ENCODE measurements around the gene TEX38. TPM values are rescaled to one million over a fixed set of nuclear protein-coding genes. Genes with fewer than 3 reads are reported as not detected.
"Not testable (repeated sequence)": the region's sequence is repeated elsewhere in the genome, so short reads cannot be mapped to it uniquely, and the experiment has no call there.

The TEX38 gene
- not detected for polyA plus RNA-seq (2013, experiment 1 of 2; ENCODE audit: insufficient read length)
- polyA plus RNA-seq (2013, experiment 2 of 2; ENCODE audit: insufficient read length), result not detected

DNA sequence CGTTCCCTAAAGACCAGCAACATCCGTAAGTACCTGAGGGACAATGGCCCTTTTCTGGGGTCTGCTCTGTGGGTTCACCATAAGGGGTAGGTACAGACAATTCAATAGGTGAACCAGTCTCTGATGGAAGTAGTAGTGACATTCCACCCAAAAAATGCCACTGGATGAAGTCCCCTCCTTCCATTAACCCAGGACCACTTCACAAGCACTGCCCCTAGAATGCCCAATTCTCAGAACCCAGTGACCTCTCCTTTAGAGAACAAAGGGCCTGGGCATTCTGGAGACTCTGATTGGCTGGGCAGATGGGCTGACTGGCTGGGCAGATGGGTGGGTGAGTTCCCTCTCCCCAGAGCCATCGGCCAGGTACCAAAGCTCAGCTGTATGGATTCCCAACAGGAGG, at the start of gene TEX38:
Gene TEX38, plus strand, starts transcription at position 301 of the 400 bp plus-strand sequence. Its CDS starts 81 bp downstream, at position 382.
- DNase-seq, result no peak

DNA sequence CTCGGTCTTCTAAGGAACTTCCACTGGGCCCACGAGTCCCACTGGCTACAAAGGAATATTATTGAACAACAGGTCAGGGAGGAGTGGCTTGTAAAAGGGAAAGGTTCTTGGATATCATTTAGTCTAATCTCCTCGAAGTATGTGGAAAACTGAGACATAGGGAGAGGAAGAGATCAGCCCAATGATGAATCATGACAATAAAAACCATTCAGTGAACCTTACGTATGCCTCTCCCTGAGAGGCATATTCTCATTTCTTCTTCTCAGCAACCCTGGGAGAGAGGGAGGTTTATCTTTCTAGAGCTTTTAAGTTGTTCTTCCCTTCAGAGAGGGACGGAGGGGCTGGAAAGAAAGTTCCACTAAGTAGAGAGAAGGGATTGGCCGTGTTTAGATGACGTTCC, 49.7 kb upstream of the TEX38 start:
- no peak for DNase-seq

DNA sequence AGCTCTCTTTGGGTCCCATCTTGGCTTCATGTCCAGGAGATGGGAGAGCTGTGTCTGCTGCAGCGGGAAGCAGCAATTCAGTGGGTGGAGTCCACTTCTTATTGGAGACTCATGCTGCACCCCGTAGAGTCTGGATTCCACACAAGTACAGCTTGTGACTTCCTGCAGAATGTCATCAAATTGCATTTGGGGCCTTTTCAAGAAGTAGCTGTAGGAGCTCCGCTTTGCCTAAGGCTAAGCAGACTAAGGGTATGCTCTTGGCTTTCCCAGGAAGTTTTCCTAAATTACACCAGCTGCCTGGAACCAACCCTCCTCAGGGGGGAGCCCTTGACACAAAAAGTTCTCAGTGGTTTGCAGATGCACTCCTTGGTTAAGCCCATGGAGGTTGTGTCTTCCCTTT, 49.3 kb upstream of the TEX38 start:
- no peak for DNase-seq

DNA sequence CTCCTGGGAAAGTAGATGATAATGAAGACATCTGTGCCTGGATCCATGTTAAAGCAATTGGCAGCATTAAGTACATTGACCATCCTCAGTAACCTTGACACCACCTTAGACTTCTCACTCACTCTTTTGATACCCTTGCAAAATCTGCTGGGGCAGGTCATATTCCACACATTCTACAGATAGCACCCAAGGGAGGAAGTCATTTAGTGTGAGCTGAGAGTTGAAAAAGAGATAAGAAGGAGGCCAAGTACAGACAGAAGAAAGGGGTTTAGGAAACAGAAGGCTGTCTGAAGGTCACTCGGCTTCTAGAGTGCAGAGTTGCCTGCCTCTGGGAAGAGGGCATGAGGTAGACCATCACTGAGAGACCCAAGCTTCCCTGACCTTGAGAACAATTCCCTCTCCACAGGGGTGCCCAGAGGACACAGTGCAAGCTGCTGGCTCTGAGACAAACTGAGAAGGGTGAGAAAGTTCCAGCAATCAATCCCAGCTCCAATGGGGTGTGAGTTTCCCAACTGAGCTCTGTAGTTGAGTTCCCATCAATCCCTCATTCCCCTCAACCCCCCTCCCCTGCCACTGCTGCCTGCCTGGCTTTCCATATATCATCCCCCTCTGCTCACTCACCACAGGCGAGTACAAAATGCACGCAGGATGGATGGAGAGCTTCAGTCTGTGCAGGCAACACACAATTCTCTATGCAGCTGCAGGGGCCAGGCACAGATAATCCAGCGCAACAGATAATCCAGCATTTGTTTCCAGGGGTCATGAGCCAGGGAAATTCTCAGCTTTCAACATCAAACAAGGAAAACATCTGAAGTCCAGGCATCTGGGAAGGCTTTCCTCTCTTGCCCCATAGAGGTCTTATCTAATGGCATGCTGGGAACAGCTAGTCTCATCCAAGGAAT, 47.7 kb upstream of the TEX38 start:
- DNase-seq, result no peak

DNA sequence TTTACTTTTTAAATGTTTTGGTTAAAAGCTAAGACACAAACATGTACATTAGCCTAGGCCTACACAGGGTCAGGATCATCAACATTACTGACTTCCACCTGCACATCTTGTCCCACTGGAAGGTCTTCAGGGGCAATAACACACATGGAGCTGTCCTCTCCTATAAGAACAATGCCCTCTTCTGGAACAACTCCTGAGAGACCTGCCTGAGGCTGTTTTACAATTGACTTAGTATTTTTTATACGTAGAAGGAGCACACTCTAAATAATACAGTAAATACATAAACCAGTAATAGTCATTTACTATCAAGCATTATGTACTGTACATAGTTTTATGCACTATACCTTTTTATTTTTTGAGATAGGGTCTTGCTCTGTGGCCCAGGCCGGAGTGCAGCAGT, 40.9 kb upstream of the TEX38 start:
- no peak for DNase-seq

GRCh38 chr1:46635205-46635604, 36.4 kb upstream of the TEX38 start:
- DNase-seq, result no peak

DNA sequence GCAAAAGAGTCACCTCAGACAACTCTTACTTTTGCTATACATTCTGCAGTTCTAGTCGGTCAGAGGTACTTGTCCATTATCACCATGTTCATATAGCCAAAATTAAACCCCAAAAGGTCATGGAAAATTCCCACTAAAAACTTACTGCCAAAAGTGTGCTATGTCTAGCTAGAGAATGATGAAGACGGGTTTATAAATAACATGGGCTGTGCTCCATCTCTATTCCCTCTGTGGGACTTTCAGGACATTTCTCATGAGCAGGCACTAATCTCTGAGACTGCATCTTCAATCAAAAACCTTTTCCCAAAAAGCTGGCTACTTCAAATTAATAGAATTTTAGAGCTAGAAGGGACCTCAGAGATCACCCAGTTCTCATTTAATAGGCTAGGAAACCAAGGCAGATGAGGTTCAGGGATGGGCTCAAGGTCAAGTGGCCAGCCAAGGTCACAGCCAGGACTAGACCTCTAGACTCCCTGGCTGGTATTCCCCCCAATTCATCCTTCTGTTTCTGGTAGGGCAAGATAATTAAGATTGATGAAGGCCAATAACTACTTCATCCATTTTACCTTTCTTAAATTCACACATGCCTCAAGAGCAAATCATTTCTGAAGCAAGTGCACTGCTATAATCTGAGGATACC, 34.1 kb upstream of the TEX38 start:
- DNase-seq, result no peak

DNA sequence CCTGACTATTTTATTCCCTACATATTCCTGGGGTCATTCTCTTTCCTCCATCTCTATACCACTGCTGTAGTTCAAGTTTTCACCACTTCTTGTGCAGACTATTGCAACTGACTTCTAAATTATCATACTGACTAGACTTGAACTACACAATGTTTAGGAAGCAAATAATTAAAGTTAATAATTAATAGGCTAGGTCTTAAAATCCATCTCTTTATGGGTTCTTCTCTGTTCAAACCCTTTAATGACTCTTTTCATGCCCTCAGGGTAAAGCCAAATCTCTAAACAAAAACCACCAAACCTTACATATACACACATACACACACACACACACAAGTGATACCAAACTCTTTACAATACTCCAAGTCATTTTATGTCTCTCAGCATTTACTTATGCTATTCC, 32.7 kb upstream of the TEX38 start:
- no peak for DNase-seq

GRCh38 chr1:46639547-46639946, 32.1 kb upstream of the TEX38 start:
- no peak for DNase-seq

DNA sequence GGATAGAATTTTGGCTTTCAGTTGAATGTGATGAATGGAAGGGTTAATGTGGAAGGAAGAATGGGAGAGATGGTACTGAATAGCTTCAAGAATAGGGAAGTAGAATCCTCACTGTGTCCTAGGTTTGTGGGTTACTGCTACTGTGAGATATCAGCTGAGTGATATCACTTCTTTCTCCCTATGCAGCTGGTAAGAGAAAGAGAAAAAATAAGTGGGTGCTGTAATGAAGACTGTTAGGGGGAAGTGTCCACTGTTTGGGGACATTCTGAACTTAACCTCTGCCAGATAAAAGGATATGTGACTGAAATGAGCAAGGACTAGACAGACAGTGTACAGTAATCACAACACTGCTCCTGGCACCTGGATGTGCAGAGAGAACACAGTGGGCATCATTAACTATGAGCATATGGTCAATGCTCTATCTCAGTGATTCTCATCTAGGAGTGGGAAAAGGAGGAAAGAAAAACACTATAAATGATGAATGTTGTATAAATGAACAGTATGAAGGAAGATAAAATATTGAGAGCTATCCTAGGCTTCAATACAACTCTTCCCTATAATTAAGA, 29.5 kb upstream of the TEX38 start:
- DNase-seq, result no peak

- peak; percentile 89 for DNase-seq
Observed at GRCh38 chr1:46643368-46643775, 28.3 kb upstream of the TEX38 start.

DNA sequence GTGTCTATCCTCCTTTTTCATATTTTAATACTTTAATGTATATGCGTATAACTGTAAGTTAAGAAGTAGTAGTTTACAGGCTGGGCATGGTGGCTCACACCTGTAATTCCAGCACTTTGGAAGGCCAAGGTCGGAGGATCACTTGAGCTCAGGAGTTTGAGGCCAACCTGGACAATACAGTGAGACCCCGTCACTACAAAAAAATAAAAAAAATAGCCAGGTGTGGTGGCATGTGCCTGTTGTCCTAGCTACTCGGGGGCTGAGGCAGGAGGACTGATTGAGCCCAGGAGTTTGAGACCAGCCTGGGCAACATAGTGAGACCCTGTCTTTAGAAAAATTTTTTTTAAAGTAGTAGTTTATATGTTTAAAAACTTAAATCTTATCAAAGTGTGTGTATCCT, 25.8 kb upstream of the TEX38 start:
- no peak for DNase-seq

DNA sequence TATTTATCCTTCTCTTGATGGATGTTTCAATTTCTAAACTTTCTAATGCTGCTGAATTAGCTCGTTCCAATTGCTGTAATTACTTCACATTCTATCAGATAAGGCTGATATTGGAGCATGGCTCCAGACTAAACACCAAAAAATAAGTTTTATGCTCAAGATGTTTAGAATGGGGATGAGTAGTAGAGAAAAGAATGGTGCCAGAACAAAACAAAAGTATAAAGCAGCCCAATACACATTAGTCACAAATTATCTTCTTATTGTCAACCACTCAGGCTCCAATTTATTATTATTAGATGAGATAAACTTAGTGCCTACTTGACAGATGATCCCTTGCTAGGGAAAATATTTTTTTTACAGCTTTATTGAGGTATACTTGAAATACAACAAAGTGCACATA, 25.3 kb upstream of the TEX38 start:
- no peak for DNase-seq

- peak; percentile 21 for DNase-seq
Observed at GRCh38 chr1:46646844-46647243, 24.8 kb upstream of the TEX38 start.

DNA sequence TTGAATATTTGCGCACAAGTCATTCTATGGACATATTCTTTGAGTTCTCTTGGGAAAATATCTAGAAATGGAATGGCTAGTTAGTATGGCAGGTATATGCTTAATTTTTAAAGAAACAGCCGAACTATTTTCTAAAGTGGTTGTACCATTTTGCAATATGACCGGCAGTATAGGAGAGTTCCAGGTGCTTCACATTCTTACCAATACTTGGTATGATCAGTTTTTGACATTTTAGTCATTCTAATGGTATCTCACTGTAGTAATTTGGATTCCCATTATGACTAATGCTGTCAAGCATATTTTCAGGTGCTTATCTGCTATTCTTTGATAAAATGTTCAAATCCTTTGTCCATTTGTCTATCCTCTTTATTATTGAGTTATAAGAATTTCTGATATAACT, 24.0 kb upstream of the TEX38 start:
- DNase-seq, result no peak

- no peak for DNase-seq
Observed at GRCh38 chr1:46649764-46650163, 21.9 kb upstream of the TEX38 start.

DNA sequence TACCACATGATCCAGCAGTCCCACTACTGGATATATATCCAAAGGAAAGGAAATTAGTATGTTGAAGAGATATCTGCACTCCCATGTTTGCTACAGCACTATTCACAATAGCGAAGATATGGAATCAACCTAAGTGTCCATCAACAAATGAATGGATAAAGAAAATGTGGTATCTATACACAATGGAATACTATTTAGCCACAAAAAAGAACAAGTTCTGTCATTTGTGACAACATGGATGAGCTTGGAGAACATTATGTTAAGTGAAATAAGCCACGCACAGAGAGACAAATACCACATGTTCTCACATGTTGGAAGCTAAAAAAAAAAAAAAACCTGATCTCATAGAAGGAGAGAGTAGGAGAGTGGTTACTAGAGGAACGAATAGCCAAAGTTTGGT, 21.2 kb upstream of the TEX38 start:
- no peak for DNase-seq

DNA sequence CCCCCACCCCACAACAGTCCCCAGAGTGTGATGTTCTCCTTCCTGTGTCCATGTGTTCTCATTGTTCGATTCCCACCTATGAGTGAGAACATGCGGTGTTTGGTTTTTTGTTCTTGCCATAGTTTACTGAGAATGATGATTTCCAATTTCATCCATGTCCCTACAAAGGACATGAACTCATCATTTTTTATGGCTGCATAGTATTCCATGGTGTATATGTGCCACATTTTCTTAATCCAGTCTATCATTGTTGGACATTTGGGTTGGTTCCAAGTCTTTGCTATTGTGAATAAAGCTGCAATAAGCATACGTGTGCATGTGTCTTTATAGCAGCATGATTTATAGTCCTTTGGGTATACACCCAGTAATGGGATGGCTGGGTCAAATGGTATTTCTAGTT, 20.5 kb upstream of the TEX38 start:
- not testable (repeated sequence) for DNase-seq

- no peak for DNase-seq
Observed at GRCh38 chr1:46652321-46653100, 19.1 kb upstream of the TEX38 start.

DNA sequence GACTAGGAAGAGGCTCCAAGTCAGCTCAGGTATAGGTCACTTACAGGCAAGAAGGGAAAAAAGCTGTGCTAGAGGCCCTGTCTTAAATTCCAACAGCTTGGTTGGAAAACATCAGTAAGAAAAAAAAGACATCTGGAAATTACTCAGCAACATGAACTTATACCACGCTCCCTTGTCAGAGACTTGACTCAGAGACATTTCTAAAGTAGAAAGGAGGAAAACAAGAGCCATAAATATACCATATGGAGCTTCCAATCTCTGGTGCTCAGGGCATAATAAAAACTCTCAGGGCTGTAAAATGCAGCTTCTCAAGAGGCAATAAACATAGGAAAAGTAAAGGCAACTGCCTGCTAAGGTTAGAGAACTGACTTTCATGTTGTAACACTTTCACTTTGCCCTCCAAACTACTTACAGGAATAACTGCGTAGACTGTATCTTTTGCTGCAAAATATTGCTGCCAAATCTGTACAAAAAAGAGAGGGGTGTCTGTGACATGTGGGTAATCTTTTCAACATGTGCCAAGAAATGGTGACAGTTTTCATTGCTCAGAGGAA, 18.2 kb upstream of the TEX38 start:
- DNase-seq, result peak; percentile 46

DNA sequence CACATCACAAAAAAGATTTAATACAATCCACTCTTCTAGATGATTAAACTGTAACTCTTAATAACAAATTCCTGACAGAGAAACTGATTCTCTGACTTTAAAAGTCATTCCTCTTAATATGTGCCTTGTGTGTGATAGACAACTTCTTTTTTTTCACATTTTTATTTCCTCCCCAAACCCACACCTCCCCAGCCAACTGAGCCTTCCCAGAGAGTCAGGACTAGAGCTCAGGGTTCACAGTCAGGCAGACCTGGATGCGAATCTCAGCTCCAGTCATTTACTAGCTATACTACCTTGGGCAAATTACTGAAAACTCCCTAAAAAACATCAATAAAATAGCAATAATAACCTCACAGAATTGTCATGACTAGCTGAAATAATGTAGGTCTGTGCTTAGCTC, 17.6 kb upstream of the TEX38 start:
- DNase-seq, result no peak

DNA sequence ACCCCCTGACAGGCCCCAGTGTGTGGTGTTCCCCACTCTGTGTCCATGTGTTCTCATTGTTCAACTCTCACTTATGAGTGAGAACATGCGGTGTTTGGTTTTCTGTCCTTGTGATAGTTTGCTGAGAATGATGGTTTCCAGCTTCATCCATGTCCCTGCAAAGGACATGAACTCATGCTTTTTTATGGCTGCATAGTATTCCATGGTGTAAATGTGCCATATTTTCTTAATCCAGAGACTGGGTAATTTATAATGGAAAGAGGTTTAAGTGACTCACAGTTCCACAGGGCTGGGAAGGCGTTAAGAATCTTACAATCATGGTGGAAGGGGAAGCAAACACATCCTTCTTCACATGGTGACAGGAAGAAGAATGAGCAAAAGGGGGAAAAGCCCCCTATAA, 17.0 kb upstream of the TEX38 start:
- DNase-seq, result not testable (repeated sequence)

All from fibroblast of skin of abdomen (primary cell).